Neuronal stem cell (in vitro differentiated cells): ENCODE results near the gene NRCAM.

Experiments used
- DNase-seq: peaks from one replicate; pipeline ENCODE4 v3.0.0-alpha.2; 2013; ENCODE audit warnings: low spot score
- H2AFZ ChIP-seq: one replicate; pipeline ENCODE4 v1.6.1; 2013; ENCODE audit warnings: mild to moderate bottlenecking, low read length, inconsistent platforms
- H2AK5ac ChIP-seq: 2 replicates; pipeline ENCODE4 v1.6.1; 2013; ENCODE audit warnings: low read depth, mild to moderate bottlenecking, inconsistent platforms, low read length, moderate library complexity, mixed read lengths
- H2BK120ac ChIP-seq: 2 replicates; pipeline ENCODE4 v1.6.1; 2013; ENCODE audit warnings: low read depth, mild to moderate bottlenecking, inconsistent platforms, low read length, moderate library complexity, mixed read lengths
- H2BK12ac ChIP-seq: one replicate; pipeline ENCODE4 v1.6.1; 2013; ENCODE audit warnings: low read length, inconsistent platforms
- H2BK15ac ChIP-seq: 2 replicates; pipeline ENCODE4 v1.6.1; 2013; ENCODE audit warnings: mild to moderate bottlenecking, low read length, inconsistent platforms, mixed read lengths
- H2BK5ac ChIP-seq: one replicate; pipeline ENCODE4 v1.6.1; 2013; ENCODE audit warnings: inconsistent platforms, mild to moderate bottlenecking, low read length, moderate library complexity
- H3K14ac ChIP-seq: one replicate; pipeline ENCODE4 v1.6.1; 2013; ENCODE audit warnings: low read length, inconsistent platforms
- H3K18ac ChIP-seq: 2 replicates; pipeline ENCODE4 v1.6.1; 2013; ENCODE audit warnings: low read length, inconsistent platforms
- H3K23ac ChIP-seq: 2 replicates; pipeline ENCODE4 v1.6.1; 2013; ENCODE audit warnings: low read depth, mild to moderate bottlenecking, mixed read lengths, low read length, inconsistent platforms; ENCODE audit not compliant: poor library complexity
- H3K27ac ChIP-seq: replicated peaks from 3 replicates; pipeline ENCODE4 v1.5.1; 2013; ENCODE audit warnings: low read length, inconsistent platforms
- H3K27me3 ChIP-seq, 3 experiments: 2 replicates each; pipeline ENCODE4 v1.6.1; 2013; ENCODE audit warnings: low read length in 3 of 3, mild to moderate bottlenecking in 2 of 3, inconsistent platforms in 1 of 3, low read depth in 1 of 3, mixed read lengths in 1 of 3, moderate library complexity in 1 of 3; ENCODE audit not compliant: control insufficient read depth in 3 of 3, insufficient read depth in 3 of 3
- H3K36me3 ChIP-seq, 2 donors: replicated peaks in 1 of 2; 2 replicates each; pipeline ENCODE4 v1.6.1; 2013; ENCODE audit warnings: low read length in 2 of 2; ENCODE audit not compliant: control insufficient read depth in 2 of 2, insufficient read depth in 2 of 2
- H3K4ac ChIP-seq: 2 replicates; pipeline ENCODE4 v1.6.1; 2013; ENCODE audit warnings: inconsistent platforms, mild to moderate bottlenecking, low read length, moderate library complexity
- H3K4me1 ChIP-seq, 2 donors: 1 replicate in 1 of 2; 2 replicates in 1 of 2; pipeline ENCODE4 v1.6.1; 2013; ENCODE audit warnings: low read length in 2 of 2, low read depth in 1 of 2; ENCODE audit not compliant: control insufficient read depth in 2 of 2, insufficient read depth in 1 of 2
- H3K4me2 ChIP-seq: one replicate; pipeline ENCODE4 v1.6.1; 2013; ENCODE audit warnings: mild to moderate bottlenecking, low read length, inconsistent platforms; ENCODE audit not compliant: insufficient read depth, poor library complexity, severe bottlenecking
- H3K4me3 ChIP-seq, 2 donors: 2 replicates each; pipeline ENCODE4 v1.5.1; 2013; ENCODE audit warnings: low read length in 2 of 2, mild to moderate bottlenecking in 2 of 2, inconsistent platforms in 1 of 2, moderate library complexity in 1 of 2
- H3K79me1 ChIP-seq: one replicate; pipeline ENCODE4 v1.6.1; 2013; ENCODE audit warnings: low read depth, mild to moderate bottlenecking, inconsistent platforms, low read length, moderate library complexity
- H3K9ac ChIP-seq: one replicate; pipeline ENCODE4 v1.6.1; 2013; ENCODE audit warnings: mild to moderate bottlenecking, low read depth, low read length, inconsistent platforms; ENCODE audit not compliant: poor library complexity
- H3K9me3 ChIP-seq, 2 donors: replicated peaks in 1 of 2; 2 replicates each; pipeline versions ENCODE3 to v1.6.1; 2013; ENCODE audit warnings: low read length in 2 of 2, mild to moderate bottlenecking in 2 of 2, inconsistent platforms in 1 of 2, low read depth in 1 of 2, mixed read lengths in 1 of 2, moderate library complexity in 1 of 2; ENCODE audit not compliant: control insufficient read depth in 2 of 2, insufficient read depth in 1 of 2
- H4K8ac ChIP-seq: one replicate; pipeline ENCODE4 v1.6.1; 2013; ENCODE audit warnings: low read depth, mild to moderate bottlenecking, inconsistent platforms, low read length, moderate library complexity
- H4K91ac ChIP-seq: one replicate; pipeline ENCODE4 v1.6.1; 2013; ENCODE audit warnings: low read length, low read depth, mild to moderate bottlenecking, inconsistent platforms; ENCODE audit not compliant: poor library complexity
- WGBS, 2 donors: extraction: QIAGEN DNeasy Blood & Tissue Kit; methylation state at CpG; one replicate each; pipeline ENCODE4 v1.1.7; 2013; ENCODE audit warnings: missing lambda C conversion rate in 2 of 2, mixed read lengths in 1 of 2; ENCODE audit not compliant: insufficient read length in 2 of 2, insufficient replicate concordance in 1 of 2; ENCODE audit errors: extremely low coverage in 2 of 2; 5-methylcytosine and 5-hydroxymethylcytosine counted together

The NRCAM gene

DNA sequence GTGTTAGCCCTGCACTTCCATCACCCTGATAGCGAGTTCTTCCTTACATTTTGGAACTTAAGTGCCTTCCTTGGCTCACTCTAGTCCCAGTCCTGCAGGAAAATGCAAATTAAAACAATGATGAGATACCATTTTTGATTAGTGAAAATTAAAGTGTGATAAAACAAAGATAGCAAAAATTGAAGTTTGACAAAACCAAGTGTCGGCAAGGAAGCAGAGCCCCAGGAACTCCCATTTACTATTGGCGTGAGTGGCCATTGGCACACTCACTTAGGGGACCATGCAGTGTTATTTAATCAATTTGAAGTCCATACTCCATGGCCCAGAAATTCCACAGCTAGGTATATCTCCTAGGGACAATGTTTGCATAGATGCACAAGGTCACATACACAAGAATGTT, 354.5 kb downstream of the NRCAM start:
- Histone ChIP-seq H3K36me3 (no peaks in the 10 kb centered on the region), H3K9ac (no peak overlapping the region), H2BK120ac (no peak overlapping the region), H2AFZ (no peak overlapping the region), H2BK12ac (no peak overlapping the region), H3K9me3 (no peaks in the 10 kb centered on the region), H3K18ac (no peak overlapping the region), H3K27ac (no peak overlapping the region), H3K27me3 (no peaks in the 10 kb centered on the region), H4K91ac (no peak overlapping the region), H3K23ac (no peak overlapping the region), H2BK15ac (no peak overlapping the region), H3K4me3 (no peak overlapping the region), H2AK5ac (no peak overlapping the region), H3K14ac (no peak overlapping the region), H3K4me2 (no peak overlapping the region), H4K8ac (no peak overlapping the region), H2BK5ac (no peak overlapping the region), H3K79me1 (no peaks in the 10 kb centered on the region), H3K4ac (no peak overlapping the region), H3K4me1 (no peaks in the 10 kb centered on the region)
- no peak for DNase-seq
- no CpG with 5 or more reads among the region's 3 CpGs for WGBS, 2 donors

DNA sequence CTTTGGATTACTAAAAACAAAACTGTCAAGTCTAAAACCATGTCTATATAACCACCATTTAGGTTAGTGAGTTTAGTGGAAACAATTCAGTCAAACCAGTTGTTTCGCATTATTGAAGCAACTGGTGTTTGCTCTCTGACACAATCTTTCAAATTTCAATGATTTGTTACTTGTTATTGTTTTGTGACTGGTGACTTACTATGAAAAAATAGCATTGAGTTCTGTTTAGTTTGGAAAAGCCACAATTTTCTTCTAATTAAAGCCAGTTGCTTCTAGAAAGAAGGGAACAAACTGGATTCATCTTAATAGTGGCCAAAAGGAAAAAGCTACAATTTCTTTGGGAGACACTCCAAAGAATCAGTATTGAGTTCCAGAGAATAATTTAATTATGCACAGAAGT, 356.5 kb downstream of the NRCAM start:
- H3K4ac ChIP-seq, result no peak overlapping the region
- no peak overlapping the region for H3K14ac ChIP-seq
- no peaks in the 10 kb centered on the region for H3K27me3 ChIP-seq
- no peak overlapping the region for H3K27ac ChIP-seq
- H3K23ac ChIP-seq, result no peak overlapping the region
- H2BK12ac ChIP-seq, result no peak overlapping the region
- no peak overlapping the region for H2BK120ac ChIP-seq
- no peak overlapping the region for H2BK5ac ChIP-seq
- no peak overlapping the region for H4K8ac ChIP-seq
- no peaks in the 10 kb centered on the region for H3K9me3 ChIP-seq
- no peak overlapping the region for H2BK15ac ChIP-seq
- H3K4me3 ChIP-seq, result no peak overlapping the region
- no CpG with 5 or more reads among the region's 1 CpG for WGBS, 2 donors
- no peak overlapping the region for H3K9ac ChIP-seq
- no peak overlapping the region for H3K18ac ChIP-seq
- no peak overlapping the region for H2AK5ac ChIP-seq
- no peak overlapping the region for H4K91ac ChIP-seq
- no peak for DNase-seq
- H3K36me3 ChIP-seq, result no peaks in the 10 kb centered on the region
- peaks cover 2 to 9% of the 10 kb centered on the region in 2 donors for H3K4me1 ChIP-seq
- no peaks in the 10 kb centered on the region for H3K79me1 ChIP-seq
- no peak overlapping the region for H3K4me2 ChIP-seq
- no peak overlapping the region for H2AFZ ChIP-seq

DNA sequence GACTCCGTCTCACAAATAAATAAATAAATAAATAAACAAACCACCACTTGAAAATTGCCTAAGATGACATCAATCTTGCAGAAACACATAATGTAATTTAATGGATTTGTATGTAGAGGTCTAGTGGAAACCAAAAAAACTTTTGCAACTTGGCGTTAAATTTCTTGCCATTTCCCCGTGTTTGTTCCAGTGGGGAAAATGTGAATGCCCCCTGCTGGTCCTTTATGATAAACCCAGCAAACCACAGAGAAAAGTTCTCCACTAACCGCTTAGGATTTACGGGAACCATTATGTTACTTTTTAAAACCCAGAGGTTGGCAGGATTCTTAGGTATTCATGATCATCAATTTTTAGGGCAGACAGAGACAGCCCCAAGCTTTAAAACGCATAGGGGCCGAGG, 358.5 kb downstream of the NRCAM start:
- no peak overlapping the region for H4K91ac ChIP-seq
- H3K4me3 ChIP-seq, result no peak overlapping the region
- no peak overlapping the region for H2BK120ac ChIP-seq
- H3K23ac ChIP-seq, result no peak overlapping the region
- H3K18ac ChIP-seq, result no peak overlapping the region
- H3K4me2 ChIP-seq, result no peak overlapping the region
- H3K4me1 ChIP-seq, result peaks cover 2 to 12% of the 10 kb centered on the region in 2 donors
- no peak for DNase-seq
- no peaks in the 10 kb centered on the region for H3K36me3 ChIP-seq
- H2AFZ ChIP-seq, result no peak overlapping the region
- no peak overlapping the region for H3K14ac ChIP-seq
- no peak overlapping the region for H3K27ac ChIP-seq
- no peak overlapping the region for H2BK15ac ChIP-seq
- WGBS, 2 donors, result no CpG with 5 or more reads among the region's 7 CpGs
- no peaks in the 10 kb centered on the region for H3K79me1 ChIP-seq
- H3K27me3 ChIP-seq, result no peaks in the 10 kb centered on the region
- H2BK5ac ChIP-seq, result no peak overlapping the region
- no peak overlapping the region for H3K9ac ChIP-seq
- H4K8ac ChIP-seq, result no peak overlapping the region
- no peak overlapping the region for H3K4ac ChIP-seq
- no peak overlapping the region for H2BK12ac ChIP-seq
- no peak overlapping the region for H2AK5ac ChIP-seq
- H3K9me3 ChIP-seq, result no peaks in the 10 kb centered on the region
